GM23338 (cell line): ENCODE measurements around the gene ATP1B3. TPM values are rescaled to one million over a fixed set of nuclear protein-coding genes. Genes with fewer than 3 reads are reported as not detected.

Experiments used
- ATAC-seq: fragments of 200-7000 bp; cut with Tn5 transposase; 3 replicates; pipeline ENCODE4 v1.9.1; 2020
- DNase-seq: peaks from one replicate; pipeline ENCODE4 v3.0.0-alpha.2; 2015; ENCODE audit warnings: low spot score
- H2AFZ ChIP-seq: fragments of 200-600 bp; sonication (generic); 2 replicates; pipeline ENCODE4 v1.8.0; 2016; ENCODE audit warnings: antibody characterized with exemption, mild to moderate bottlenecking, moderate library complexity
- H3F3A ChIP-seq: fragments of 200-600 bp; sonication (generic); replicated peaks from 2 replicates; pipeline ENCODE4 v1.8.0; 2017; ENCODE audit warnings: antibody characterized with exemption, mixed run types, low read depth
- H3K27ac ChIP-seq: fragments of 200-600 bp; sonication (generic); 2 replicates; pipeline ENCODE4 v1.6.1; 2016; ENCODE audit warnings: low read depth
- H3K27me3 ChIP-seq: fragments of 200-600 bp; sonication (generic); 2 replicates; pipeline ENCODE4 v1.8.0; 2016; ENCODE audit warnings: mild to moderate bottlenecking, mixed run types, moderate library complexity; ENCODE audit not compliant: insufficient read depth
- H3K36me3 ChIP-seq: fragments of 200-600 bp; sonication (generic); 2 replicates; pipeline ENCODE4 v1.8.0; 2016; ENCODE audit warnings: mild to moderate bottlenecking; ENCODE audit not compliant: insufficient read depth
- H3K4me1 ChIP-seq: fragments of 200-600 bp; sonication (generic); 2 replicates; pipeline ENCODE4 v1.8.0; 2016; ENCODE audit warnings: mild to moderate bottlenecking, moderate library complexity; ENCODE audit not compliant: insufficient read depth
- H3K4me2 ChIP-seq: fragments of 200-600 bp; sonication (generic); 2 replicates; pipeline ENCODE4 v1.7.1; 2017; ENCODE audit warnings: mixed run types
- H3K4me3 ChIP-seq: fragments of 200-600 bp; sonication (generic); 2 replicates; pipeline ENCODE4 v1.6.1; 2016; ENCODE audit warnings: mixed run types
- H3K79me2 ChIP-seq: fragments of 200-600 bp; sonication (generic); replicated peaks from 2 replicates; pipeline ENCODE4 v1.8.0; 2017; ENCODE audit warnings: mild to moderate bottlenecking; ENCODE audit not compliant: insufficient read depth
- H3K9me2 ChIP-seq: fragments of 200-600 bp; sonication (generic); 2 replicates; pipeline ENCODE4 v1.8.0; 2017; ENCODE audit not compliant: insufficient read depth
- H4K20me1 ChIP-seq: fragments of 200-600 bp; sonication (generic); replicated peaks from 2 replicates; pipeline ENCODE4 v1.8.0; 2017; ENCODE audit warnings: mild to moderate bottlenecking; ENCODE audit not compliant: insufficient read depth
- H3K27ac Mint-ChIP-seq: 2 replicates; pipeline ENCODE4 v1.8.0; 2020; ENCODE audit warnings: inconsistent platforms, mild to moderate bottlenecking, moderate library complexity, mixed read lengths
- H3K27me3 Mint-ChIP-seq: 3 replicates; pipeline ENCODE4 v1.8.0; 2022; ENCODE audit warnings: low read depth, mild to moderate bottlenecking, moderate library complexity, mixed read lengths, inconsistent platforms; ENCODE audit not compliant: insufficient read depth, poor library complexity
- H3K36me3 Mint-ChIP-seq: 3 replicates; pipeline ENCODE4 v1.8.0; 2021; ENCODE audit warnings: low read depth, mild to moderate bottlenecking, inconsistent platforms, moderate library complexity, mixed read lengths
- H3K4me1 Mint-ChIP-seq: 3 replicates; pipeline ENCODE4 v1.8.0; 2020; ENCODE audit warnings: mild to moderate bottlenecking, inconsistent platforms, mixed read lengths
- H3K4me3 Mint-ChIP-seq: 3 replicates; pipeline ENCODE4 v1.8.0; 2021; ENCODE audit warnings: moderate library complexity, mild to moderate bottlenecking, inconsistent platforms, mixed read lengths
- H3K9me3 Mint-ChIP-seq: 3 replicates; pipeline ENCODE4 v1.8.0; 2020; ENCODE audit warnings: moderate library complexity, mild to moderate bottlenecking, inconsistent platforms, mixed read lengths
- ETS1 ChIP-seq: IDR thresholded peaks from 2 replicates; pipeline ENCODE4 v1.6.1; 2016; ENCODE audit warnings: antibody characterized with exemption
- EZH2phosphoT487 ChIP-seq: fragments of 200-600 bp; sonication (generic); IDR thresholded peaks from one replicate; pipeline ENCODE4 v1.8.1; 2018; ENCODE audit warnings: antibody characterized with exemption; ENCODE audit not compliant: unreplicated experiment
- JUNB ChIP-seq: IDR thresholded peaks from one replicate; pipeline ENCODE4 v1.6.1; 2016; ENCODE audit warnings: antibody characterized with exemption; ENCODE audit not compliant: unreplicated experiment
- POLR2AphosphoS5 ChIP-seq: IDR thresholded peaks from 2 replicates; pipeline ENCODE4 v1.6.1; 2016; ENCODE audit warnings: antibody characterized with exemption, low read depth
- ZNF114 ChIP-seq: fragments of 250-450 bp; sonication (Bioruptor Pico); IDR thresholded peaks from 2 replicates; pipeline ENCODE4 v1.5.0; 2020; ENCODE audit warnings: mild to moderate bottlenecking, moderate library complexity
- ZNF331 ChIP-seq: fragments of 250-450 bp; sonication (Bioruptor Pico); IDR thresholded peaks from 2 replicates; pipeline ENCODE4 v1.5.0; 2020; ENCODE audit warnings: low read depth, mild to moderate bottlenecking, moderate library complexity
- ZNF462 ChIP-seq: fragments of 250-450 bp; sonication (Bioruptor Pico); IDR thresholded peaks from 2 replicates; pipeline ENCODE4 v1.5.0; 2020; ENCODE audit warnings: mild to moderate bottlenecking, moderate library complexity
- polyA plus RNA-seq: library from polyadenylated mRNA; unstranded; fragments of >200 nt; fragmentation: Nextera tagmentation; extraction: Ambion mirVana; gene quantifications from 2 replicates; pipeline ENCODE4 v1.2.1, GENCODE V29; 2016
- total RNA-seq: library from RNA; depleted of rRNA; stranded (reverse); fragments of >200 nt; shearing (Covaris generic); gene quantifications from 2 replicates; pipeline ENCODE4 v1.2.3, GENCODE V29; 2014
- TF ChIP-seq, protein P1 (sequence below): IDR thresholded peaks from one replicate; pipeline ENCODE4 v1.6.1; 2018; ENCODE audit warnings: antibody characterized with exemption; ENCODE audit not compliant: unreplicated experiment

The ATP1B3 gene
- total and polyA plus RNA-seq, 2 experiments from 2014 or later = 135 to 315 TPM

DNA sequence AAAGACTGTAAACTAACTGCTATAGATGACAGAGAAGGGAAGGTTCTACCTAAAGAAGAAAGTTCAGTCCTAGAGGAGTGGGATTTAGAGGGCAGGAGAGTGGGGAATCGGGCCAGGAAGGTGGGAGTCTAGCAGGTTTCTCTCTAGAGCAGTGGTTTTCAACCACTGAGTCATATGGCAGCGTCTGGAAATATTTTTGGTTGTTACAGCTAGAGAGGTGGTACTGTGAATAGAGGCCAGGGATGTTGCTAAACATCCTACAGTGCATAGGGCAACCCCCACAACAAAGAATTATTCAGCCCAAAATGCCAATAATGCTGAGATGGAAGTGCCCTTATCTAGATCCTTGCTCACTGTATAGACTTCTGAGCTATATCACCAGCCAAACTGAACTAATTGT, 28.7 kb downstream of the ATP1B3 start:
- H3K4me3 ChIP-seq = no peak overlapping the region
- no peaks in the 10 kb centered on the region for H3K27me3 Mint-ChIP-seq
- H3K79me2 ChIP-seq = peaks cover 38% of the 10 kb centered on the region
- ATAC-seq (no peak), DNase-seq (no peak)
- H3K4me2 ChIP-seq = no peak overlapping the region
- peaks cover 24% of the 10 kb centered on the region for H4K20me1 ChIP-seq
- H3K9me2 ChIP-seq = no peaks in the 10 kb centered on the region
- no peak overlapping the region for H2AFZ ChIP-seq
- H3K4me1 Mint-ChIP-seq = peaks cover 6% of the 10 kb centered on the region; the same call in 1 of the 3 replicates
- no peaks in the 10 kb centered on the region for H3K4me1 ChIP-seq
- H3K36me3 ChIP-seq = peaks cover 31% of the 10 kb centered on the region; the same call in 1 of the 2 replicates
- no peak for TF ChIP-seq EZH2phosphoT487
- TF ChIP-seq ZNF331 (CRISPR knock-in tag) = no peak
- no peak for TF ChIP-seq JUNB
- TF ChIP-seq ZNF462 (CRISPR knock-in tag) = no peak
- no peak for TF ChIP-seq POLR2AphosphoS5
- TF ChIP-seq, protein P1, sequence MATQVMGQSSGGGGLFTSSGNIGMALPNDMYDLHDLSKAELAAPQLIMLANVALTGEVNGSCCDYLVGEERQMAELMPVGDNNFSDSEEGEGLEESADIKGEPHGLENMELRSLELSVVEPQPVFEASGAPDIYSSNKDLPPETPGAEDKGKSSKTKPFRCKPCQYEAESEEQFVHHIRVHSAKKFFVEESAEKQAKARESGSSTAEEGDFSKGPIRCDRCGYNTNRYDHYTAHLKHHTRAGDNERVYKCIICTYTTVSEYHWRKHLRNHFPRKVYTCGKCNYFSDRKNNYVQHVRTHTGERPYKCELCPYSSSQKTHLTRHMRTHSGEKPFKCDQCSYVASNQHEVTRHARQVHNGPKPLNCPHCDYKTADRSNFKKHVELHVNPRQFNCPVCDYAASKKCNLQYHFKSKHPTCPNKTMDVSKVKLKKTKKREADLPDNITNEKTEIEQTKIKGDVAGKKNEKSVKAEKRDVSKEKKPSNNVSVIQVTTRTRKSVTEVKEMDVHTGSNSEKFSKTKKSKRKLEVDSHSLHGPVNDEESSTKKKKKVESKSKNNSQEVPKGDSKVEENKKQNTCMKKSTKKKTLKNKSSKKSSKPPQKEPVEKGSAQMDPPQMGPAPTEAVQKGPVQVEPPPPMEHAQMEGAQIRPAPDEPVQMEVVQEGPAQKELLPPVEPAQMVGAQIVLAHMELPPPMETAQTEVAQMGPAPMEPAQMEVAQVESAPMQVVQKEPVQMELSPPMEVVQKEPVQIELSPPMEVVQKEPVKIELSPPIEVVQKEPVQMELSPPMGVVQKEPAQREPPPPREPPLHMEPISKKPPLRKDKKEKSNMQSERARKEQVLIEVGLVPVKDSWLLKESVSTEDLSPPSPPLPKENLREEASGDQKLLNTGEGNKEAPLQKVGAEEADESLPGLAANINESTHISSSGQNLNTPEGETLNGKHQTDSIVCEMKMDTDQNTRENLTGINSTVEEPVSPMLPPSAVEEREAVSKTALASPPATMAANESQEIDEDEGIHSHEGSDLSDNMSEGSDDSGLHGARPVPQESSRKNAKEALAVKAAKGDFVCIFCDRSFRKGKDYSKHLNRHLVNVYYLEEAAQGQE = no peak
- TF ChIP-seq ZNF114 (CRISPR knock-in tag) = no peak
- TF ChIP-seq ETS1 = no peak
- no peaks in the 10 kb centered on the region for H3F3A ChIP-seq
- H3K27me3 ChIP-seq = no peaks in the 10 kb centered on the region
- H3K4me3 Mint-ChIP-seq = no peak overlapping the region
- no peak overlapping the region for H3K27ac ChIP-seq
- H3K36me3 Mint-ChIP-seq = peaks cover 67% of the 10 kb centered on the region
- H3K27ac Mint-ChIP-seq = no peak overlapping the region
- H3K9me3 Mint-ChIP-seq = peaks cover 9% of the 10 kb centered on the region
